WTC11 (cell line): ENCODE results near the gene XRCC1.

Experiments used
- ESRRA ChIP-seq: sonication (generic); formaldehyde crosslinking; IDR thresholded peaks from 2 replicates; pipeline ENCODE4 v1.8.1; 2022; ENCODE audit warnings: mild to moderate bottlenecking, missing genetic modification reagents, borderline replicate concordance
- NR2C2 ChIP-seq: sonication (generic); formaldehyde crosslinking; IDR thresholded peaks from 2 replicates; pipeline ENCODE4 v1.8.0; 2022; ENCODE audit warnings: mild to moderate bottlenecking, missing genetic modification reagents
- SP1 ChIP-seq: sonication (generic); formaldehyde crosslinking; conservative IDR thresholded peaks from 2 replicates; pipeline ENCODE4 v1.8.1; 2022; ENCODE audit warnings: missing genetic modification reagents
- TEAD4 ChIP-seq: sonication (generic); formaldehyde crosslinking; IDR thresholded peaks from 2 replicates; pipeline ENCODE4 v1.8.0; 2022; ENCODE audit warnings: mild to moderate bottlenecking, missing genetic modification reagents
- ZNF263 ChIP-seq: sonication (generic); formaldehyde crosslinking; IDR thresholded peaks from 2 replicates; pipeline ENCODE4 v1.8.1; 2022; ENCODE audit warnings: low read depth, mild to moderate bottlenecking, moderate library complexity, missing genetic modification reagents
- TF ChIP-seq, protein P1 (sequence below): fragments of 200-600 bp; IDR thresholded peaks from 2 replicates; pipeline ENCODE4 v1.8.0; 2022; ENCODE audit warnings: antibody characterized with exemption
- TF ChIP-seq, protein P2 (sequence below): sonication (generic); formaldehyde crosslinking; IDR thresholded peaks from 2 replicates; pipeline ENCODE4 v1.8.1; 2022; ENCODE audit warnings: missing genetic modification reagents, borderline replicate concordance
- TF ChIP-seq, protein P3 (sequence below): sonication (generic); formaldehyde crosslinking; IDR thresholded peaks from 2 replicates; pipeline ENCODE4 v1.8.1; 2023; ENCODE audit warnings: mild to moderate bottlenecking, missing genetic modification reagents, moderate library complexity
- TF ChIP-seq, protein P4 (sequence below): sonication (generic); formaldehyde crosslinking; IDR thresholded peaks from 2 replicates; pipeline ENCODE4 v1.8.1; 2023; ENCODE audit warnings: mild to moderate bottlenecking, moderate library complexity, missing genetic modification reagents
- TF ChIP-seq, protein P5 (sequence below): fragments of 250-450 bp; sonication (Bioruptor Pico); conservative IDR thresholded peaks from 2 replicates; pipeline ENCODE4 v1.9.0; 2021; ENCODE audit warnings: mild to moderate bottlenecking

DNA sequence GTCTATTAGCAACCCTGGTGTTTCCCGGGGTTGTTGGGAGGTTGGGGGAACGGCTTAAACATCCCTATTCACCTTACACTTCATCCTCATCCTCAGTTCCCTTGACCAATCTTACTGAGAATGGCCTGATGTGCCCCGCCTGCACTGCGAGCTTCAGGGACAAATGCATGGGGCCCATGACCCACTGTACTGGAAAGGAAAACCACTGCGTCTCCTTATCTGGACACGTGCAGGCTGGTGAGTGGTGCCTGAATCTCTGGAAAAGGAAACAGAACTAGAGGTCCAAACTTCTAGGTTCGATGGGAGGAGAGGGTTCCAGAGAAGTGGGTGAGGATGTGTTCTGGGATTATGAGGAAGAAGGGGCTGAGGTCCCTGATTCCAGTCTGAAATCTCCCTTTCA is 6.1 kb upstream of the XRCC1 start:
- TF ChIP-seq, protein P1, sequence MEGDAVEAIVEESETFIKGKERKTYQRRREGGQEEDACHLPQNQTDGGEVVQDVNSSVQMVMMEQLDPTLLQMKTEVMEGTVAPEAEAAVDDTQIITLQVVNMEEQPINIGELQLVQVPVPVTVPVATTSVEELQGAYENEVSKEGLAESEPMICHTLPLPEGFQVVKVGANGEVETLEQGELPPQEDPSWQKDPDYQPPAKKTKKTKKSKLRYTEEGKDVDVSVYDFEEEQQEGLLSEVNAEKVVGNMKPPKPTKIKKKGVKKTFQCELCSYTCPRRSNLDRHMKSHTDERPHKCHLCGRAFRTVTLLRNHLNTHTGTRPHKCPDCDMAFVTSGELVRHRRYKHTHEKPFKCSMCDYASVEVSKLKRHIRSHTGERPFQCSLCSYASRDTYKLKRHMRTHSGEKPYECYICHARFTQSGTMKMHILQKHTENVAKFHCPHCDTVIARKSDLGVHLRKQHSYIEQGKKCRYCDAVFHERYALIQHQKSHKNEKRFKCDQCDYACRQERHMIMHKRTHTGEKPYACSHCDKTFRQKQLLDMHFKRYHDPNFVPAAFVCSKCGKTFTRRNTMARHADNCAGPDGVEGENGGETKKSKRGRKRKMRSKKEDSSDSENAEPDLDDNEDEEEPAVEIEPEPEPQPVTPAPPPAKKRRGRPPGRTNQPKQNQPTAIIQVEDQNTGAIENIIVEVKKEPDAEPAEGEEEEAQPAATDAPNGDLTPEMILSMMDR, result no peak
- no peak for TF ChIP-seq ESRRA
- TF ChIP-seq, protein P2, sequence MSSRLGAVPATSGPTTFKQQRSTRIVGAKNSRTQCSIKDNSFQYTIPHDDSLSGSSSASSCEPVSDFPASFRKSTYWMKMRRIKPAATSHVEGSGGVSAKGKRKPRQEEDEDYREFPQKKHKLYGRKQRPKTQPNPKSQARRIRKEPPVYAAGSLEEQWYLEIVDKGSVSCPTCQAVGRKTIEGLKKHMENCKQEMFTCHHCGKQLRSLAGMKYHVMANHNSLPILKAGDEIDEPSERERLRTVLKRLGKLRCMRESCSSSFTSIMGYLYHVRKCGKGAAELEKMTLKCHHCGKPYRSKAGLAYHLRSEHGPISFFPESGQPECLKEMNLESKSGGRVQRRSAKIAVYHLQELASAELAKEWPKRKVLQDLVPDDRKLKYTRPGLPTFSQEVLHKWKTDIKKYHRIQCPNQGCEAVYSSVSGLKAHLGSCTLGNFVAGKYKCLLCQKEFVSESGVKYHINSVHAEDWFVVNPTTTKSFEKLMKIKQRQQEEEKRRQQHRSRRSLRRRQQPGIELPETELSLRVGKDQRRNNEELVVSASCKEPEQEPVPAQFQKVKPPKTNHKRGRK (CRISPR knock-in tag), result no peak
- TF ChIP-seq, protein P3, sequence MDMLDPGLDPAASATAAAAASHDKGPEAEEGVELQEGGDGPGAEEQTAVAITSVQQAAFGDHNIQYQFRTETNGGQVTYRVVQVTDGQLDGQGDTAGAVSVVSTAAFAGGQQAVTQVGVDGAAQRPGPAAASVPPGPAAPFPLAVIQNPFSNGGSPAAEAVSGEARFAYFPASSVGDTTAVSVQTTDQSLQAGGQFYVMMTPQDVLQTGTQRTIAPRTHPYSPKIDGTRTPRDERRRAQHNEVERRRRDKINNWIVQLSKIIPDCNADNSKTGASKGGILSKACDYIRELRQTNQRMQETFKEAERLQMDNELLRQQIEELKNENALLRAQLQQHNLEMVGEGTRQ (CRISPR knock-in tag), result no peak
- no peak for TF ChIP-seq NR2C2
- TF ChIP-seq SP1, result no peak
- TF ChIP-seq ZNF263 (CRISPR knock-in tag), result no peak
- TF ChIP-seq, protein P4, sequence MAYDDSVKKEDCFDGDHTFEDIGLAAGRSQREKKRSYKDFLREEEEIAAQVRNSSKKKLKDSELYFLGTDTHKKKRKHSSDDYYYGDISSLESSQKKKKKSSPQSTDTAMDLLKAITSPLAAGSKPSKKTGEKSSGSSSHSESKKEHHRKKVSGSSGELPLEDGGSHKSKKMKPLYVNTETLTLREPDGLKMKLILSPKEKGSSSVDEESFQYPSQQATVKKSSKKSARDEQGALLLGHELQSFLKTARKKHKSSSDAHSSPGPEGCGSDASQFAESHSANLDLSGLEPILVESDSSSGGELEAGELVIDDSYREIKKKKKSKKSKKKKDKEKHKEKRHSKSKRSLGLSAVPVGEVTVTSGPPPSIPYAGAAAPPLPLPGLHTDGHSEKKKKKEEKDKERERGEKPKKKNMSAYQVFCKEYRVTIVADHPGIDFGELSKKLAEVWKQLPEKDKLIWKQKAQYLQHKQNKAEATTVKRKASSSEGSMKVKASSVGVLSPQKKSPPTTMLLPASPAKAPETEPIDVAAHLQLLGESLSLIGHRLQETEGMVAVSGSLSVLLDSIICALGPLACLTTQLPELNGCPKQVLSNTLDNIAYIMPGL, result no peak
- TF ChIP-seq, protein P5, sequence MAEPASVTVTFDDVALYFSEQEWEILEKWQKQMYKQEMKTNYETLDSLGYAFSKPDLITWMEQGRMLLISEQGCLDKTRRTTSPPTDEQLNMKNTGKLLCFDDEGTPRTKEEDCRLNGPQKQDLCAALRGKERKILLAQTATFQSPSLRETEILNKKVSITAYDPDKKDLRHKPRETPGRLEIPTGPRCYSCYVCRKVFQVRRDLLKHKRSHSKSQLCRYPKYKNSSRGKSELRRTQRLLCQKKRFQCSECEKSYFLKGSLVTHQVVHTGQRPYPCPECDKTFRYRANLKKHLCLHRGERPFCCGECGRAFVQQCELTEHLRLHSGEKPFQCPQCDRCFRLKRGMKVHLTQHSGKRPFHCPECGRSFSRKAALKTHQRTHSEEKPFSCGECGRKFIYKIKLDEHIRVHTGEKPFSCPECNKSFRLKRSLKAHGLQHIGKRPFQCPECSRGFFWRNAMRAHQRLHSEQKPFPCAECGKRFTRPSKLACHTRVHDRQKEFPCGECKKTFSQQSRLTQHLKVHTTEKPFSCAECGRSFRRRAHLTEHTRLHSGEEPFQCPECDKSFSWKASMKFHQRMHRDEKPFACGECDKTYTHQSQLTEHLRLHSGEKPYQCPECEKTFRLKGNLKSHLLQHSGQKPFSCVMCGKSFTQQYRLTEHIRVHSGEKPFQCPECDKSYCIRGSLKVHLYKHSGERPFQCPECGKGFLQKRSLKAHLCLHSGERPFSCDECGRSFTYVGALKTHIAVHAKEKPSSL (CRISPR knock-in tag), result no peak
- TF ChIP-seq TEAD4, result no peak
